C4-2B (cell line): ENCODE measurements around the gene COX4I1.
A peak's percentile ranks its signal among the peaks of the same experiment; 100 is the strongest.

Experiments used
- H3K27ac ChIP-seq: fragments of 450-650 bp; 2 replicates; pipeline ENCODE4 v1.5.1; 2017
- CTCF ChIP-seq: fragments of 450-650 bp; conservative IDR thresholded peaks from 2 replicates; pipeline ENCODE4 v1.5.1; 2017; ENCODE audit warnings: mild to moderate bottlenecking
- ZFX ChIP-seq: fragments of 450-650 bp; IDR thresholded peaks from 2 replicates; pipeline ENCODE4 v1.6.1; 2017

The COX4I1 gene

GRCh38 chr16:85788819-85789218 lies 10.7 kb upstream of the COX4I1 start:
- TF ChIP-seq CTCF (no peak), ZFX (no peak)
- no peak overlapping the region for H3K27ac ChIP-seq

DNA sequence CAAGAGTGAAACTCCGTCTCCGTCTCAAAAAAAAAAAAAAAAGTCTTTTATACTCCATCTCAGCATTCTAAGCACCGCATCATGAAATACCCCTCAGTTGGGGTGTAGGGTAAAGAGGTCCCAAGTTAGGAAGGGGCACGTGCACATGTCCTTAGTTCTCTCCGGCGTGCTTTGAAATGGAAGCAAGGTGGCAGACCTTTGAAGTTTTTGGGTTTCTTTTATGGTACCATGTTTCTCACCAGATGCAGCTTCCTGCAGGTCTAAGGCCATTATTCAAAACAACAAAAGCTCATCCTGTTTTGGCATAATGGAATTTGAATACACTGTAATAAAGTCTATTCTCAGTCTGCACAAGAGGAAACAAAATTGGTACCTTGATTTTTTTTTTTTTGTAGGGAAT lies 9.7 kb upstream of the COX4I1 start:
- no peak overlapping the region for H3K27ac ChIP-seq
- TF ChIP-seq ZFX (no peak), CTCF (no peak)

DNA sequence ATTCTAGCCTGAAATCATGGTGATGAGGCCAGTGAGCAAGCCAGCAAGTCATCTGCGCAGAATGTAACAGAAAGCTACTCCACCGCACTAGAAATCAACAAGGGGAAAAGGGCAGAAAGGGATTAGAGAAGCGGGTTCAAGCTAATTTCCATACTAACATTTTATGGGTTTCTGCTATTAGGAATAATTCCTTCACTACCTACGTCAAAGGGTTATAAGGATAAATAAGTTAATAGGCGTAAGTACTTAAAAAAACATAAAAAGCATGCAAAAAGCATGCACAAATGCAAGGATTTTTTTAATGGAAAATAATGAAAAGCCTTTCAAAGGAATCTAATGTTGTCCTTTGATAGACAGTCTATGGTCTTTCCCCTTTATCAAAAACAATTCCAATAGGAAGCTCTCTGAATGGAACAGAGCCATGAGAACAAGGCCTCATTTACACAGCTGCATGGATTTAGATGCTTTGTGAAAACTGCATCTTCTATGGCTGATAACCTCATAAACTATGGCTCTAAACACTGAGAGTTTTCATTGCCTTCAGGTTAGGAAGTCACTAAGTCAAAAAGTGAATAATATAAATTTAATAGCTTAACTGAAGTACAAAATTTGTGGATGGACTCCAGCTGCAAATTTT lies 5.7 kb upstream of the COX4I1 start:
- H3K27ac ChIP-seq = no peak overlapping the region
- TF ChIP-seq CTCF (no peak), ZFX (no peak)

GRCh38 chr16:85794696-85795095 lies 4.8 kb upstream of the COX4I1 start:
- TF ChIP-seq CTCF (no peak), ZFX (no peak)

DNA sequence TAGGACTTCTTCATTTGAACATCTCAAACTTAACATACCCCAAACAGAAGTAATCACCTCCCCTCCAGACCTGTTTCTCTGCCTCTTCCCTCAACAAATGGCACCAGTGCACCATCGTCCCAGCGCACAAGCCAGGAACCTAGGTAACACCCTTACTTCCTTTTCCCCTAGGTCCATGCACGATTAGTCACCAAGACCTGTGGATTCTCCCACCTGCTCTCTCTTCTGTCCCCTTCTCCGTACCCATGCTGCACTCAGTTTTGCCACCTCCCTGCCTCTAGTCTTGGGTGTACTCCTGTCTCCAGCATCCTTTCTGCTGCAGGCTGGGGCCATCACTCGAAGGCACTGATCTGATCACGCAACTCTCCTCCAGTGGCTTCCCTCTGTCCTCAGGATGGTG lies 3.3 kb upstream of the COX4I1 start:
- TF ChIP-seq CTCF (no peak), ZFX (no peak)
- no peak overlapping the region for H3K27ac ChIP-seq

More at GRCh38 chr16:85794696-85795095, 4.8 kb upstream of the COX4I1 start:
- no peak overlapping the region for H3K27ac ChIP-seq

DNA sequence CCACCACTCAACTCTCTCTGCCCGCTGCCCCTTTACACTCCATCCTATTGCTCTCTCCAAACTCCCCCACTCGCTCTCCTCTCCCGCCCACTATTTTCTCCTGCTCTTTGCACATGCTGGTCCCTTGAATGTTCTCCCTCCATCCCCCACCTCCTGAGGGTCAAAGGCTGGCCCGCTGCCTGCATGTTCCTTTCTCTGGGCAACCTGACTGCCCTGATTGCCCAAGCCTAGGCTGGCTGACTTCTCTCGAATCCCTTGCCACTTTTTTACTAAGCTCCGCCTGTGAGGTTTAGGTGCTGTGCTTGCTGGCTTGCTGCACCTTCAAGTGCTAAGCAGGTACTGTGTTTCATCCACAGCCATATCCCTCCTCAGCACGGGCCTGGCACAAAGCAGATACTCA lies 2.9 kb upstream of the COX4I1 start:
- no peak overlapping the region for H3K27ac ChIP-seq
- no peak for TF ChIP-seq ZFX
- TF ChIP-seq CTCF = no peak

GRCh38 chr16:85798283-85798776 lies 1.2 kb upstream of the COX4I1 start:
- TF ChIP-seq ZFX (no peak), CTCF (no peak)
- peak overlapping the region; percentile 99 for H3K27ac ChIP-seq
